GM23338 (cell line): ENCODE results near the gene PDGFC. TPM values are rescaled to one million over a fixed set of nuclear protein-coding genes. Genes with fewer than 3 reads are reported as not detected.

ENCODE experiments used
- ATAC-seq: fragments of 200-7000 bp; cut with Tn5 transposase; 3 replicates; pipeline ENCODE4 v1.9.1; 2020
- DNase-seq: peaks from one replicate; pipeline ENCODE4 v3.0.0-alpha.2; 2015; ENCODE audit warnings: low spot score
- H2AFZ ChIP-seq: fragments of 200-600 bp; sonication (generic); 2 replicates; pipeline ENCODE4 v1.8.0; 2016; ENCODE audit warnings: antibody characterized with exemption, mild to moderate bottlenecking, moderate library complexity
- H3F3A ChIP-seq: fragments of 200-600 bp; sonication (generic); replicated peaks from 2 replicates; pipeline ENCODE4 v1.8.0; 2017; ENCODE audit warnings: antibody characterized with exemption, mixed run types, low read depth
- H3K27ac ChIP-seq: fragments of 200-600 bp; sonication (generic); 2 replicates; pipeline ENCODE4 v1.6.1; 2016; ENCODE audit warnings: low read depth
- H3K27me3 ChIP-seq: fragments of 200-600 bp; sonication (generic); 2 replicates; pipeline ENCODE4 v1.8.0; 2016; ENCODE audit warnings: mild to moderate bottlenecking, mixed run types, moderate library complexity; ENCODE audit not compliant: insufficient read depth
- H3K36me3 ChIP-seq: fragments of 200-600 bp; sonication (generic); 2 replicates; pipeline ENCODE4 v1.8.0; 2016; ENCODE audit warnings: mild to moderate bottlenecking; ENCODE audit not compliant: insufficient read depth
- H3K4me1 ChIP-seq: fragments of 200-600 bp; sonication (generic); 2 replicates; pipeline ENCODE4 v1.8.0; 2016; ENCODE audit warnings: mild to moderate bottlenecking, moderate library complexity; ENCODE audit not compliant: insufficient read depth
- H3K4me2 ChIP-seq: fragments of 200-600 bp; sonication (generic); 2 replicates; pipeline ENCODE4 v1.7.1; 2017; ENCODE audit warnings: mixed run types
- H3K4me3 ChIP-seq: fragments of 200-600 bp; sonication (generic); 2 replicates; pipeline ENCODE4 v1.6.1; 2016; ENCODE audit warnings: mixed run types
- H3K79me2 ChIP-seq: fragments of 200-600 bp; sonication (generic); replicated peaks from 2 replicates; pipeline ENCODE4 v1.8.0; 2017; ENCODE audit warnings: mild to moderate bottlenecking; ENCODE audit not compliant: insufficient read depth
- H3K9me2 ChIP-seq: fragments of 200-600 bp; sonication (generic); 2 replicates; pipeline ENCODE4 v1.8.0; 2017; ENCODE audit not compliant: insufficient read depth
- H4K20me1 ChIP-seq: fragments of 200-600 bp; sonication (generic); replicated peaks from 2 replicates; pipeline ENCODE4 v1.8.0; 2017; ENCODE audit warnings: mild to moderate bottlenecking; ENCODE audit not compliant: insufficient read depth
- H3K27ac Mint-ChIP-seq: 2 replicates; pipeline ENCODE4 v1.8.0; 2020; ENCODE audit warnings: inconsistent platforms, mild to moderate bottlenecking, moderate library complexity, mixed read lengths
- H3K27me3 Mint-ChIP-seq: 3 replicates; pipeline ENCODE4 v1.8.0; 2022; ENCODE audit warnings: low read depth, mild to moderate bottlenecking, moderate library complexity, mixed read lengths, inconsistent platforms; ENCODE audit not compliant: insufficient read depth, poor library complexity
- H3K36me3 Mint-ChIP-seq: 3 replicates; pipeline ENCODE4 v1.8.0; 2021; ENCODE audit warnings: low read depth, mild to moderate bottlenecking, inconsistent platforms, moderate library complexity, mixed read lengths
- H3K4me1 Mint-ChIP-seq: 3 replicates; pipeline ENCODE4 v1.8.0; 2020; ENCODE audit warnings: mild to moderate bottlenecking, inconsistent platforms, mixed read lengths
- H3K4me3 Mint-ChIP-seq: 3 replicates; pipeline ENCODE4 v1.8.0; 2021; ENCODE audit warnings: moderate library complexity, mild to moderate bottlenecking, inconsistent platforms, mixed read lengths
- H3K9me3 Mint-ChIP-seq: 3 replicates; pipeline ENCODE4 v1.8.0; 2020; ENCODE audit warnings: moderate library complexity, mild to moderate bottlenecking, inconsistent platforms, mixed read lengths
- CREB1 ChIP-seq: fragments of 250-450 bp; sonication (Bioruptor Pico); IDR thresholded peaks from 2 replicates; pipeline ENCODE4 v1.5.0; 2020; ENCODE audit warnings: low read depth, mild to moderate bottlenecking, moderate library complexity
- EZH2 ChIP-seq: fragments of 200-600 bp; sonication (generic); IDR thresholded peaks from one replicate; pipeline ENCODE4 v1.8.0; 2017; ENCODE audit warnings: antibody characterized with exemption, mild to moderate bottlenecking, low read depth; ENCODE audit not compliant: unreplicated experiment
- EZH2phosphoT487 ChIP-seq: fragments of 200-600 bp; sonication (generic); IDR thresholded peaks from one replicate; pipeline ENCODE4 v1.8.1; 2018; ENCODE audit warnings: antibody characterized with exemption; ENCODE audit not compliant: unreplicated experiment
- JUNB ChIP-seq: IDR thresholded peaks from one replicate; pipeline ENCODE4 v1.6.1; 2016; ENCODE audit warnings: antibody characterized with exemption; ENCODE audit not compliant: unreplicated experiment
- NANOG ChIP-seq: IDR thresholded peaks from 2 replicates; pipeline ENCODE4 v1.6.1; 2016; ENCODE audit warnings: antibody characterized with exemption, borderline replicate concordance
- POLR2AphosphoS5 ChIP-seq: IDR thresholded peaks from 2 replicates; pipeline ENCODE4 v1.6.1; 2016; ENCODE audit warnings: antibody characterized with exemption, low read depth
- STAT1 ChIP-seq: IDR thresholded peaks from one replicate; pipeline ENCODE4 v1.6.1; 2016; ENCODE audit warnings: antibody characterized with exemption; ENCODE audit not compliant: unreplicated experiment
- ZNF114 ChIP-seq: fragments of 250-450 bp; sonication (Bioruptor Pico); IDR thresholded peaks from 2 replicates; pipeline ENCODE4 v1.5.0; 2020; ENCODE audit warnings: mild to moderate bottlenecking, moderate library complexity
- ZNF331 ChIP-seq: fragments of 250-450 bp; sonication (Bioruptor Pico); IDR thresholded peaks from 2 replicates; pipeline ENCODE4 v1.5.0; 2020; ENCODE audit warnings: low read depth, mild to moderate bottlenecking, moderate library complexity
- polyA plus RNA-seq: library from polyadenylated mRNA; unstranded; fragments of >200 nt; fragmentation: Nextera tagmentation; extraction: Ambion mirVana; gene quantifications from 2 replicates; pipeline ENCODE4 v1.2.1, GENCODE V29; 2016
- total RNA-seq: library from RNA; depleted of rRNA; stranded (reverse); fragments of >200 nt; shearing (Covaris generic); gene quantifications from 2 replicates; pipeline ENCODE4 v1.2.3, GENCODE V29; 2014
- TF ChIP-seq, protein P1 (sequence below), 2 experiments: fragments of 200-600 bp in 1 of 2; sonication (generic) in 1 of 2; conservative IDR thresholded peaks; 2 replicates each; pipeline versions ENCODE4 v1.5.1 to v1.6.1; 2016 to 2017; ENCODE audit warnings: antibody characterized with exemption in 2 of 2, low read depth in 2 of 2, mild to moderate bottlenecking in 2 of 2, moderate library complexity in 1 of 2
- TF ChIP-seq, protein P2 (sequence below): IDR thresholded peaks from one replicate; pipeline ENCODE4 v1.6.1; 2018; ENCODE audit warnings: antibody characterized with exemption; ENCODE audit not compliant: unreplicated experiment
- TF ChIP-seq, protein P3 (sequence below): IDR thresholded peaks from 2 replicates; pipeline ENCODE4 v1.6.1; 2016; ENCODE audit warnings: antibody characterized with exemption
- TF ChIP-seq, protein P4 (sequence below): fragments of 250-450 bp; sonication (Bioruptor Pico); IDR thresholded peaks from 2 replicates; pipeline ENCODE4 v1.5.0; 2020; ENCODE audit warnings: mild to moderate bottlenecking, moderate library complexity

Gene PDGFC
- total and polyA plus RNA-seq, 2 experiments from 2014 or later: 1.3 to 3.4 TPM

DNA sequence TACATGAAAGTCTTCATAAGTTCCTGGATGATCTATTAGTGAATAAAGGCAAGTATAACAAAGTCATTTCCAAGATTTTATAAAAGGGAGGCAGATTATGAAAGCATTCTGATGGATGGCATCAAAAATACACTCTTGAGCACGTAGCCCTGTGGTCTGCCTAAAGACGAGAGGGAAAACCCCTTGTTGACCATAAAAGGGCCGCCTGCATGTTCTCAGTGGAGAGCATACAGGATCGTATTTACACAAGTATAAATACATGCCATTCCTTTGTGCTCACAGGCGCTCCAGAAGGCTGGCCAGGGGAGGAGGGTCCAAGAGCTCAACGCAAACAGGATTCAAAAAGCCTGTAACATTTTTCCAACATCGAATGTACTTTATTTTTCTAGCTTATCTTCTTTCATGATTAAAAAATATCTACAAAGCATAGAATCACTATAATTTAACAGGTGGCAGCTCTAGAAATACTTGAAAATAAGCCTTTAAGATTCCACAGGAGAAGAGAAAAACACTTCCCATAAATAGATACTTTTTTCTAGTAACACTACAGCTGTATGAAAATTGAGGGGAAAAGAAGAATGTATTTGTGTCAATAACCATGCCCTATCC, 29.6 kb downstream of the PDGFC start:
- Histone ChIP-seq H3K79me2 (no peaks in the 10 kb centered on the region), H4K20me1 (no peaks in the 10 kb centered on the region), H3K36me3 (no peaks in the 10 kb centered on the region), H2AFZ (no peak overlapping the region), H3K4me2 (no peak overlapping the region), H3K4me1 (peaks cover 6% of the 10 kb centered on the region; the same call in 1 of the 2 replicates), H3K27ac (no peak overlapping the region), H3F3A (no peaks in the 10 kb centered on the region), H3K27me3 (no peaks in the 10 kb centered on the region), H3K4me3 (no peak overlapping the region), H3K9me2 (no peaks in the 10 kb centered on the region)
- H3K36me3 Mint-ChIP-seq: no peaks in the 10 kb centered on the region
- peak overlapping the region; percentile 96 for H3K27ac Mint-ChIP-seq
- H3K4me1 Mint-ChIP-seq: peaks cover 20% of the 10 kb centered on the region
- H3K4me3 Mint-ChIP-seq: peak overlapping the region; percentile 15; the same call in 1 of the 3 replicates
- DNase-seq: peak; percentile 78
- H3K27me3 Mint-ChIP-seq: no peaks in the 10 kb centered on the region
- TF ChIP-seq CREB1 (CRISPR knock-in tag): no peak
- no peak for TF ChIP-seq ZNF331
- TF ChIP-seq, protein P1, sequence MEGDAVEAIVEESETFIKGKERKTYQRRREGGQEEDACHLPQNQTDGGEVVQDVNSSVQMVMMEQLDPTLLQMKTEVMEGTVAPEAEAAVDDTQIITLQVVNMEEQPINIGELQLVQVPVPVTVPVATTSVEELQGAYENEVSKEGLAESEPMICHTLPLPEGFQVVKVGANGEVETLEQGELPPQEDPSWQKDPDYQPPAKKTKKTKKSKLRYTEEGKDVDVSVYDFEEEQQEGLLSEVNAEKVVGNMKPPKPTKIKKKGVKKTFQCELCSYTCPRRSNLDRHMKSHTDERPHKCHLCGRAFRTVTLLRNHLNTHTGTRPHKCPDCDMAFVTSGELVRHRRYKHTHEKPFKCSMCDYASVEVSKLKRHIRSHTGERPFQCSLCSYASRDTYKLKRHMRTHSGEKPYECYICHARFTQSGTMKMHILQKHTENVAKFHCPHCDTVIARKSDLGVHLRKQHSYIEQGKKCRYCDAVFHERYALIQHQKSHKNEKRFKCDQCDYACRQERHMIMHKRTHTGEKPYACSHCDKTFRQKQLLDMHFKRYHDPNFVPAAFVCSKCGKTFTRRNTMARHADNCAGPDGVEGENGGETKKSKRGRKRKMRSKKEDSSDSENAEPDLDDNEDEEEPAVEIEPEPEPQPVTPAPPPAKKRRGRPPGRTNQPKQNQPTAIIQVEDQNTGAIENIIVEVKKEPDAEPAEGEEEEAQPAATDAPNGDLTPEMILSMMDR (conservative IDR thresholded peaks at IDR 0.05; ENCODE audit: low read depth in 2 of 2): no peak
- TF ChIP-seq, protein P2, sequence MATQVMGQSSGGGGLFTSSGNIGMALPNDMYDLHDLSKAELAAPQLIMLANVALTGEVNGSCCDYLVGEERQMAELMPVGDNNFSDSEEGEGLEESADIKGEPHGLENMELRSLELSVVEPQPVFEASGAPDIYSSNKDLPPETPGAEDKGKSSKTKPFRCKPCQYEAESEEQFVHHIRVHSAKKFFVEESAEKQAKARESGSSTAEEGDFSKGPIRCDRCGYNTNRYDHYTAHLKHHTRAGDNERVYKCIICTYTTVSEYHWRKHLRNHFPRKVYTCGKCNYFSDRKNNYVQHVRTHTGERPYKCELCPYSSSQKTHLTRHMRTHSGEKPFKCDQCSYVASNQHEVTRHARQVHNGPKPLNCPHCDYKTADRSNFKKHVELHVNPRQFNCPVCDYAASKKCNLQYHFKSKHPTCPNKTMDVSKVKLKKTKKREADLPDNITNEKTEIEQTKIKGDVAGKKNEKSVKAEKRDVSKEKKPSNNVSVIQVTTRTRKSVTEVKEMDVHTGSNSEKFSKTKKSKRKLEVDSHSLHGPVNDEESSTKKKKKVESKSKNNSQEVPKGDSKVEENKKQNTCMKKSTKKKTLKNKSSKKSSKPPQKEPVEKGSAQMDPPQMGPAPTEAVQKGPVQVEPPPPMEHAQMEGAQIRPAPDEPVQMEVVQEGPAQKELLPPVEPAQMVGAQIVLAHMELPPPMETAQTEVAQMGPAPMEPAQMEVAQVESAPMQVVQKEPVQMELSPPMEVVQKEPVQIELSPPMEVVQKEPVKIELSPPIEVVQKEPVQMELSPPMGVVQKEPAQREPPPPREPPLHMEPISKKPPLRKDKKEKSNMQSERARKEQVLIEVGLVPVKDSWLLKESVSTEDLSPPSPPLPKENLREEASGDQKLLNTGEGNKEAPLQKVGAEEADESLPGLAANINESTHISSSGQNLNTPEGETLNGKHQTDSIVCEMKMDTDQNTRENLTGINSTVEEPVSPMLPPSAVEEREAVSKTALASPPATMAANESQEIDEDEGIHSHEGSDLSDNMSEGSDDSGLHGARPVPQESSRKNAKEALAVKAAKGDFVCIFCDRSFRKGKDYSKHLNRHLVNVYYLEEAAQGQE: no peak
- TF ChIP-seq JUNB: no peak
- TF ChIP-seq, protein P3, sequence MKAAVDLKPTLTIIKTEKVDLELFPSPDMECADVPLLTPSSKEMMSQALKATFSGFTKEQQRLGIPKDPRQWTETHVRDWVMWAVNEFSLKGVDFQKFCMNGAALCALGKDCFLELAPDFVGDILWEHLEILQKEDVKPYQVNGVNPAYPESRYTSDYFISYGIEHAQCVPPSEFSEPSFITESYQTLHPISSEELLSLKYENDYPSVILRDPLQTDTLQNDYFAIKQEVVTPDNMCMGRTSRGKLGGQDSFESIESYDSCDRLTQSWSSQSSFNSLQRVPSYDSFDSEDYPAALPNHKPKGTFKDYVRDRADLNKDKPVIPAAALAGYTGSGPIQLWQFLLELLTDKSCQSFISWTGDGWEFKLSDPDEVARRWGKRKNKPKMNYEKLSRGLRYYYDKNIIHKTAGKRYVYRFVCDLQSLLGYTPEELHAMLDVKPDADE: no peak
- TF ChIP-seq, protein P4, sequence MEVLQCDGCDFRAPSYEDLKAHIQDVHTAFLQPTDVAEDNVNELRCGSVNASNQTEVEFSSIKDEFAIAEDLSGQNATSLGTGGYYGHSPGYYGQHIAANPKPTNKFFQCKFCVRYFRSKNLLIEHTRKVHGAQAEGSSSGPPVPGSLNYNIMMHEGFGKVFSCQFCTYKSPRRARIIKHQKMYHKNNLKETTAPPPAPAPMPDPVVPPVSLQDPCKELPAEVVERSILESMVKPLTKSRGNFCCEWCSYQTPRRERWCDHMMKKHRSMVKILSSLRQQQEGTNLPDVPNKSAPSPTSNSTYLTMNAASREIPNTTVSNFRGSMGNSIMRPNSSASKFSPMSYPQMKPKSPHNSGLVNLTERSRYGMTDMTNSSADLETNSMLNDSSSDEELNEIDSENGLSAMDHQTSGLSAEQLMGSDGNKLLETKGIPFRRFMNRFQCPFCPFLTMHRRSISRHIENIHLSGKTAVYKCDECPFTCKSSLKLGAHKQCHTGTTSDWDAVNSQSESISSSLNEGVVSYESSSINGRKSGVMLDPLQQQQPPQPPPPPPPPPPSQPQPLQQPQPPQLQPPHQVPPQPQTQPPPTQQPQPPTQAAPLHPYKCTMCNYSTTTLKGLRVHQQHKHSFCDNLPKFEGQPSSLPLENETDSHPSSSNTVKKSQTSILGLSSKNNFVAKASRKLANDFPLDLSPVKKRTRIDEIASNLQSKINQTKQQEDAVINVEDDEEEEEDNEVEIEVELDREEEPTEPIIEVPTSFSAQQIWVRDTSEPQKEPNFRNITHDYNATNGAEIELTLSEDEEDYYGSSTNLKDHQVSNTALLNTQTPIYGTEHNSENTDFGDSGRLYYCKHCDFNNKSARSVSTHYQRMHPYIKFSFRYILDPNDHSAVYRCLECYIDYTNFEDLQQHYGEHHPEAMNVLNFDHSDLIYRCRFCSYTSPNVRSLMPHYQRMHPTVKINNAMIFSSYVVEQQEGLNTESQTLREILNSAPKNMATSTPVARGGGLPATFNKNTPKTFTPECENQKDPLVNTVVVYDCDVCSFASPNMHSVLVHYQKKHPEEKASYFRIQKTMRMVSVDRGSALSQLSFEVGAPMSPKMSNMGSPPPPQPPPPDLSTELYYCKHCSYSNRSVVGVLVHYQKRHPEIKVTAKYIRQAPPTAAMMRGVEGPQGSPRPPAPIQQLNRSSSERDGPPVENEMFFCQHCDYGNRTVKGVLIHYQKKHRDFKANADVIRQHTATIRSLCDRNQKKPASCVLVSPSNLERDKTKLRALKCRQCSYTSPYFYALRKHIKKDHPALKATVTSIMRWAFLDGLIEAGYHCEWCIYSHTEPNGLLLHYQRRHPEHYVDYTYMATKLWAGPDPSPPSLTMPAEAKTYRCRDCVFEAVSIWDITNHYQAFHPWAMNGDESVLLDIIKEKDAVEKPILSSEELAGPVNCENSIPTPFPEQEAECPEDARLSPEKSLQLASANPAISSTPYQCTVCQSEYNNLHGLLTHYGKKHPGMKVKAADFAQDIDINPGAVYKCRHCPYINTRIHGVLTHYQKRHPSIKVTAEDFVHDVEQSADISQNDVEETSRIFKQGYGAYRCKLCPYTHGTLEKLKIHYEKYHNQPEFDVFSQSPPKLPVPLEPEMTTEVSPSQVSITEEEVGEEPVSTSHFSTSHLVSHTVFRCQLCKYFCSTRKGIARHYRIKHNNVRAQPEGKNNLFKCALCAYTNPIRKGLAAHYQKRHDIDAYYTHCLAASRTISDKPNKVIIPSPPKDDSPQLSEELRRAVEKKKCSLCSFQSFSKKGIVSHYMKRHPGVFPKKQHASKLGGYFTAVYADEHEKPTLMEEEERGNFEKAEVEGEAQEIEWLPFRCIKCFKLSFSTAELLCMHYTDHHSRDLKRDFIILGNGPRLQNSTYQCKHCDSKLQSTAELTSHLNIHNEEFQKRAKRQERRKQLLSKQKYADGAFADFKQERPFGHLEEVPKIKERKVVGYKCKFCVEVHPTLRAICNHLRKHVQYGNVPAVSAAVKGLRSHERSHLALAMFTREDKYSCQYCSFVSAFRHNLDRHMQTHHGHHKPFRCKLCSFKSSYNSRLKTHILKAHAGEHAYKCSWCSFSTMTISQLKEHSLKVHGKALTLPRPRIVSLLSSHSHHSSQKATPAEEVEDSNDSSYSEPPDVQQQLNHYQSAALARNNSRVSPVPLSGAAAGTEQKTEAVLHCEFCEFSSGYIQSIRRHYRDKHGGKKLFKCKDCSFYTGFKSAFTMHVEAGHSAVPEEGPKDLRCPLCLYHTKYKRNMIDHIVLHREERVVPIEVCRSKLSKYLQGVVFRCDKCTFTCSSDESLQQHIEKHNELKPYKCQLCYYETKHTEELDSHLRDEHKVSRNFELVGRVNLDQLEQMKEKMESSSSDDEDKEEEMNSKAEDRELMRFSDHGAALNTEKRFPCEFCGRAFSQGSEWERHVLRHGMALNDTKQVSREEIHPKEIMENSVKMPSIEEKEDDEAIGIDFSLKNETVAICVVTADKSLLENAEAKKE (CRISPR knock-in tag): no peak
- TF ChIP-seq ZNF114 (CRISPR knock-in tag): no peak
- no peak for TF ChIP-seq POLR2AphosphoS5
- no peak for TF ChIP-seq EZH2phosphoT487
- no peak for TF ChIP-seq STAT1
- TF ChIP-seq NANOG: no peak
- no peak for TF ChIP-seq EZH2
- no peaks in the 10 kb centered on the region for H3K9me3 Mint-ChIP-seq
- peak; percentile 100 for ATAC-seq
